HL-60 (cell line): ENCODE measurements around the gene PTF1A.

Source experiments
- CTCF ChIP-seq: IDR thresholded peaks from one replicate; pipeline ENCODE4 v1.5.1; 2011; ENCODE audit warnings: low read length, control low read depth, inconsistent platforms; ENCODE audit not compliant: insufficient read depth
- POLR2AphosphoS5 ChIP-seq: IDR thresholded peaks from 2 replicates; pipeline ENCODE4 v1.6.1; 2012; ENCODE audit warnings: low read depth

GRCh38 chr10:23230582-23230981, 38.5 kb downstream of the PTF1A start:
- TF ChIP-seq CTCF (no peak), POLR2AphosphoS5 (no peak)
